ENCODE data around the gene GPR87.

Gene GPR87

GRCh38 chr3:151315136-151315535, 1.5 kb downstream of the GPR87 start:
- no peak for DNase-seq

GRCh38 chr3:151314593-151314992, 2.0 kb downstream of the GPR87 start:
- DNase-seq = no peak

GRCh38 chr3:151314137-151314536, 2.5 kb downstream of the GPR87 start:
- no peak for DNase-seq

GRCh38 chr3:151312972-151313371, 3.6 kb downstream of the GPR87 start:
- DNase-seq = no peak

GRCh38 chr3:151309566-151309965, 7.1 kb downstream of the GPR87 start:
- no peak for DNase-seq

GRCh38 chr3:151307583-151308488, 8.8 kb downstream of the GPR87 start:
- DNase-seq = no peak

GRCh38 chr3:151307131-151307530, 9.5 kb downstream of the GPR87 start:
- DNase-seq = no peak

GRCh38 chr3:151306168-151306810, 10.3 kb downstream of the GPR87 start:
- no peak for DNase-seq

- DNase-seq = no peak
Observed at GRCh38 chr3:151305775-151306151, 10.9 kb downstream of the GPR87 start.

- no peak for DNase-seq
Observed at GRCh38 chr3:151305060-151305774, 11.4 kb downstream of the GPR87 start.

GRCh38 chr3:151303751-151304150, 12.9 kb downstream of the GPR87 start:
- no peak for DNase-seq

GRCh38 chr3:151301787-151302186, 14.8 kb downstream of the GPR87 start:
- no peak for DNase-seq

GRCh38 chr3:151300539-151300938, 16.1 kb downstream of the GPR87 start:
- no peak for DNase-seq

- no peak for DNase-seq
Observed at GRCh38 chr3:151299006-151299405, 17.6 kb downstream of the GPR87 start.

- DNase-seq = no peak
Observed at GRCh38 chr3:151297429-151297828, 19.2 kb downstream of the GPR87 start.

GRCh38 chr3:151296226-151296625, 20.4 kb downstream of the GPR87 start:
- DNase-seq = no peak

GRCh38 chr3:151293127-151293526, 23.5 kb downstream of the GPR87 start:
- no peak for DNase-seq

- DNase-seq = no peak
Observed at GRCh38 chr3:151290673-151291072, 25.9 kb downstream of the GPR87 start.

GRCh38 chr3:151289445-151289844, 27.2 kb downstream of the GPR87 start:
- DNase-seq = no peak

GRCh38 chr3:151285940-151286339, 30.7 kb downstream of the GPR87 start:
- DNase-seq = no peak

- DNase-seq = no peak
Observed at GRCh38 chr3:151283907-151284461, 32.6 kb downstream of the GPR87 start.

- no peak for DNase-seq
Observed at GRCh38 chr3:151283387-151283786, 33.2 kb downstream of the GPR87 start.

GRCh38 chr3:151282921-151283320, 33.7 kb downstream of the GPR87 start:
- peak; percentile 31 for DNase-seq
